GM19468 (cell line): ENCODE data around the gene PRKAG2.
"Not testable (repeated sequence)": the region's sequence is repeated elsewhere in the genome, so short reads cannot be mapped to it uniquely, and the experiment has no call there.

Experiments used
- ATAC-seq: cut with Tn5 transposase; IDR thresholded peaks from one replicate; pipeline ENCODE4 v1.9.1; 2021; ENCODE audit warnings: mild to moderate bottlenecking, moderate library complexity, moderate number of reproducible peaks; ENCODE audit not compliant: unreplicated experiment; ENCODE audit errors: extremely low read depth

PRKAG2 gene

DNA sequence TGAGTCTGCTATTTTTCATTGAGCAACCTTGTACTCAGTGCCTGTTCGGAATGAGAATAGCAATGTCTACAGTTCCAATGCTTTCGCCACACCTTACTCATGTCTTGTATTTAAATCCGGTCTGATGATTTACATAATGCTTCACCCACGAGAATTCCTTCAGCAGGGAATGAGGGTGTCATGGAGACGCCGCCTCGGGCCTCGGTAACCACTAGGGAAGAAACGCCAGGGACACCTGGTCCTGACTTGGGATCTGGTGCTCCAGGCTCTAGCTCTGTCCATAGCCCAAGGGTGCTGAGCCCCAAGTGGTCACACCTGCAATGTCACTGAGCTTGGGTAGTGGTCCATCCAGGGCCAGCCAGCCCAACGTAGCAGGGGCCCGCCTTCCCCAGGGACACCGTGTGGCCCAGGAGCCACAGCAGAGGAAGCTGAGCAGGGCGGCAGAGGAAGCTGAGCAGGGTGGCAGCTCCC, 37.4 kb downstream of the PRKAG2 start:
- no peak for ATAC-seq

DNA sequence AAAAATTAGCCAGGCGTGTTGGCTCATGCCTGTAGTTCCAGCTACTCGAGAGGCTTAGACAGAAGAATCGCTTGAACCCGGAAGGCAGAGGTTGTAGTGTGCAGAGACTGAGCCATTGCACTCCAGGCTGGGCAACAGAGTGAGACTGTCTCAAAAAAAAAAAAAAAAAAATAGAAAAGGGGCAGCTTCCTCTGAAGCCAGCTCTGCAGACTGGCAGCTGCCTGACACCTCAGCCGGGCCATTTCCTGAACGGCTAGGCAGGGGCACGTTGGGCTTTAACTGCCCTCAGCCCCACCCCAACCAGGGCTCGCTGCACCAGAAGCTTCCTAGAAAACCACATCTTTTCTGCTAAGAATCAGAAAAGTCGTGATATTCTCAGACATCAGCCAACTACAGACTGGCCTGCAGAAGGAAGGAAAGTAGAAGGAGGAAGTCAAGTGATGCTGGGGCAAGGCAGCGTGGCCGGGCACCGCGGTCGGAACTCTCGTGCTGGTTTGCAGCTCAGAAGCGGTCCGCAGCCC, 38.0 kb downstream of the PRKAG2 start:
- peak; percentile 35 for ATAC-seq

- ATAC-seq = no peak
Measured at GRCh38 chr7:151838072-151838471, 38.8 kb downstream of the PRKAG2 start.

GRCh38 chr7:151837285-151838042, 39.5 kb downstream of the PRKAG2 start:
- no peak for ATAC-seq

DNA sequence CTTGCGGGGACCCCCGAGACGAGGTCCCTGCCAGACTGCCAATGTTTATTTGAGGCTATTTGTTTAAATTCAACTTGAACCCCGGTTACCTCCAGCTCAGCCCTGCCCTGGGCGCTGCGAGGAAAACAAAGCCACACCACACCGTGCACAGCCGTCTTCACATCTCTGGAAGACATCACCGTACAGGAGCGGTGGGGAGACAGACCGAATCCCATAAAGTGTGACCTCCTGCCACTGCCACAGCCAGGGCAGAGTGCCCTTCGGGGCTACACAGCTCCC, 40.0 kb downstream of the PRKAG2 start:
- no peak for ATAC-seq

GRCh38 chr7:151836191-151836926, 40.6 kb downstream of the PRKAG2 start:
- no peak for ATAC-seq

DNA sequence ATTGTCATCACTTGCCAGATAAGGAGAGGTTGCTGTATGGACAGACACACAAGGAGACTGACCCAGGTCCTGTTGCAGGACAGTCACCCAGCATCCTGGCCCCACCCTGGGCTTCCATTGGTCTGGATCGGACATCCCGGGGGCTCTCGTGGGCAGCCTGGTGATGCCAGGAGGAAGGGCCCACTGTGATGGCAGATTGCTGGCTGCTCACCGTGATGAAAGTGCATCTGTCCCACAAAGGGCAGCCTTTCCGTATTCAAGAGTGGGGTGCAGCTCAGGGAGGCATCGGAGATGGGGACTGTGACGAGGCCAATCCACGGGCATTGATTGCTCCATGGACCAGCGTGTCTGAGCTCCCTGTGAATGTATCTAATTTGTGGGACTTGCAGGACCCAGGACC, 41.3 kb downstream of the PRKAG2 start:
- no peak for ATAC-seq

DNA sequence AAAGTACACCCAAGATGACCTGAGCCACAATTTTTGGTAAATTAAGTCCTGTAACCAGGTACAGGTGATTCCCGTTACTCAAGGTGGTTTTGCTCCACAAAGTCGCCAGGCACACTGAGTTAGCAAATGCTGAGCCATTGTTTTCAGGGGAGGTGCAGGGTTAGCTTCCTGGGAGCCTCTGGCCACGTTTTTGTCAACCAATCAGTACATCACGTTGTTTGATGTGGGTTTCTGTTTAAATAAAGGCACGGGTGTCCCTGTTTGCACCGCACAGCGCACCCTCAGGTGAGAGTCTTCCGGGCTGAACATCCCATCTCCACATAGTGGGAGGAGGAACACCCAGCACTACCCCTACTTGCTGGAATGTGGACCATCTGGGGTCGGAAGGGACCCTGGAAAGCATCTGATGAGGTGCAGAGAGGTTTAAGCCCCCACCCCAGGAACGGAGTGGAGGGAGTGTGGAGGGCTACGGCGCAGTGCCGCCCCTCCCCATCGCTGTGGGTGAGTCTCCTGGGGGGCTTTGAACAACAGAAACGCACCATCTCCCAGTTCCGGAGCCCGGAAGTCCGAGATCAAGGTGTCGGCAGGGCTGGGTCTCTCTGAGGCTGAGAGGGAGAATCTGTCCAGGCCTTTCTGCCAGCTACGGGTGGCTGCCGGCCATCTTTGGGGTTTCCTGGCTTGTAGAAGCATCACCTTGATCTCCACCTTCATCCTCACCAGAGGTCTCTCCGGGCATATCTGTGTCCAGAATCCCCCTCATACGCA, 42.5 kb downstream of the PRKAG2 start:
- ATAC-seq = no peak

DNA sequence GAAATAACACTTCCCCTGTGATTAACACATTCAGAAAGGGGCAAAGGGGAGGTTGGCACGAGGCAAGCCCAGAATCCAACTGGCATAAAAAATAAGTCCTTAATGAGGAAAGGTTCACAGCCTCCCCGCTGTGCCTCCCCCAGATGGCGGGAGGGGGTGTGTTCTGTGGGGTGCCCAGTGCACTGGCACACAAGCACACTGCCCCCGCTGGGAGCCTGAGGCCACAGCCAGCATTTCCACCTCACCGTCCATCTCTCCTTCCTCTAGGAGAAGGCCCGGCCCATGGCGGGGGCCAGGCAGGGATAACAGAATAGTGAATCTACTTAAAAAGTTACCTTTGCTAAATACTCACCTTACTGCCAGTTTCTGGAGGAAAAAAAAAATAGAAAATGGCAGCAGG, 43.2 kb downstream of the PRKAG2 start:
- no peak for ATAC-seq

- no peak for ATAC-seq
Measured at GRCh38 chr7:151833213-151833651, 43.7 kb downstream of the PRKAG2 start.

GRCh38 chr7:151832656-151833055, 44.3 kb downstream of the PRKAG2 start:
- ATAC-seq = no peak

DNA sequence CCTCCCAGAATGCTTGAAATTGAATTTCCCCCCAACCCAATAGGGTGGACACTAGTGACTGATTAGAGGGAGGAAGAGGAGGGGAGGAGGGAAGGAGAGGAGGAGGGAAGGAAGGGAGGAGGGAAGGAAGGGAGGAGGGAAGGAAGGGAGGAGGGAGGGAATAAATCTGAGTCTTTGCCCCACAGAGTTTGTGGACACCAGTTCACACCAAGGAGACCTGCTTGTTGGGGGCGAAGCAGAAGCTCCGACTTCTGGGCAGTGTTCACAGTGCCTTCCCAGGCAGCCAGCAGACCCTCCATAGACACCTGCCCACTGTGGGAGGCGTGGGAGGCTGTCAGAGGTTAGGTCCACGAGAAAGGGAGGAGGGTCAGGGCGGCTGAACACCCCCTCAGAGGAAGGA, 44.8 kb downstream of the PRKAG2 start:
- no peak for ATAC-seq

DNA sequence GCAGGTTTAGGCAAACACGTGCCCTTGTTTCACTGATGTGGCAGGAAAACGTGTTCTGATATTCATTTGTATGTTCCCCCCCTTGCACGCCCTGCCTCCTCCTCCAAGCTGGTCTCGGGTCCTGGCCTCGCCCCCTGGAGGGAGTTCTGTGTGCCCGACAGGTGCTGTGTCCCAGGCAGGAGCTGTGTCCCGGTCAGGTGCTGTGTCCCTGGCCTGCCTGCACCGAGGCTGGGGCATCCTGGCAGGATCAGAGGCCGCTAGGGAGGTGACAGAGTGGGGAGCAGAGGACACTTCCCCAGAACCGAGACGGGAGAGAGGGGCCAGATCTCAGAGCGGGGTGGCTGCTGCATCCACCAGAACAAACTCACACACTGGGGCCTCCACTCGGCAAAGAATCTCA, 45.3 kb downstream of the PRKAG2 start:
- no peak for ATAC-seq

DNA sequence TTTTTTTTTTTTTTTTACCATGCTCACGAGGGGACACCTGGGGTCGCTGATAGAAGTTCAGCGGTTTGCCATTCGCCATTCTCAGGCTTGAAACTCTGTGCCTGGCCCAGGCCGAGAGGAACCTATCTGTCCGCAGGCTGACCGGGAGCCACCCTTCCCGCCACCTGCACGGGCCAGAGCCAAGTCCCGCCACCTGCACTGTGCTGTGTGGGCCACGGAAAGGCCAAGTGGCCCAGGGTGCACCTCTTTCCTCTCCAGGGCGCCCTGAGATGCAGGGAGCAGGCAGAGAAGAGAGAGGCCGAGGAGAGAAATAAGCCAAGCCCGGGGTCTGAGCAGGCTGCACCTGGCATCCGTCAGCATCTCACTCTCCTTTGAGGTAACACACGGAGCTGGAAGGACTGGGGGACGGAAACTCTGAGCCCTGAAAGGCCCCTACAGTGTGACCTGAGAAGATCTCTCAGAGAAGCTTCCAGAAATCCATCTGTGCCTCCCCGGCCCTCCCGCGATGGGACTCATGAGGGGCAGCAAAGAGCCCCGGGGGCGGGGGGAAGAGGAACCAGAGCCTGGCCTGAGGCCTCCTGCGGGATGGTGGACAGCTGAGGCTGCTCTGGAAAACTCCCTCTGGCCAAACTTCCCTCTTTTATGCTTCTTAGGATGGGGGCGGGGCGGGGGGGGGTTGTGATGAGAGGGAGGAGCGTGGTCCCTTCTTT, 46.6 kb downstream of the PRKAG2 start:
- no peak for ATAC-seq

DNA sequence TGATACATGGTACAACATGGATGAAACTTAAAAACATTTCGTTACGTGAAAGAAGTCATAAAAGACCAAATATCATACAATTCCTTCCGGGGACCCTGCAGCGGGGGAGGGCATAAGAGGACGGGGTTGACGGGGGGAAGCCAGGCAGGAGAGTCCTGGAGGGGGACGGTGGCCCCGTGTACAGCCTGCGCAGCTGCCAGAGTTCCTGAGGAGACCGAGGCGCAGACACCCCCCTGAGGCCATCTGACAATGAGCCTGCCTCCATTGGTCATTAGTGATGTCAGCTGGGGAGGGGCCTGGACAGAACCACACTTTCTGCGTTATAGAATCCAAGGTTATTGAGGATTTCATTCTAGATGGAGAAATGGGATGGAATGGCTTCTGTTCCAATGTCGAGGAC, 47.2 kb downstream of the PRKAG2 start:
- no peak for ATAC-seq

- no peak for ATAC-seq
Measured at GRCh38 chr7:151827620-151828019, 49.3 kb downstream of the PRKAG2 start.

DNA sequence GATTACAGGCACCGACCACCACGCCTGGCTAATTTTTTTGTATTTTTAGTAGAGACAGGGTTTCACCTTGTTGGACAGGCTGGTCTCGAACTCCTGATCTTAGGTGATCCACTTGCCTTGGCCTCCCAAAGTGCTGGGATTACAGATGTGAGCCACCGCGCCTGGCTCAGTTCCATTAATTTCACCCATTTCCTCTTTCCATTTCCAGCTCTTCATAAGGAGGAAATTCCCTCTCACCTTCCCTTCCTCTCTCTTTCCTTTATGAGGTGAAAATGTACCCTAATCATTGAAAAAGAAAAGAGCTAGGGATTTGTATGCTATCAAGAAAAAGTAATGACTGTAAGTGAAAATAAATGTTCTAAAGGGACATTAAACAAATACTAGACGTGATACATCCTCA, 50.6 kb downstream of the PRKAG2 start:
- not testable (repeated sequence) for ATAC-seq

DNA sequence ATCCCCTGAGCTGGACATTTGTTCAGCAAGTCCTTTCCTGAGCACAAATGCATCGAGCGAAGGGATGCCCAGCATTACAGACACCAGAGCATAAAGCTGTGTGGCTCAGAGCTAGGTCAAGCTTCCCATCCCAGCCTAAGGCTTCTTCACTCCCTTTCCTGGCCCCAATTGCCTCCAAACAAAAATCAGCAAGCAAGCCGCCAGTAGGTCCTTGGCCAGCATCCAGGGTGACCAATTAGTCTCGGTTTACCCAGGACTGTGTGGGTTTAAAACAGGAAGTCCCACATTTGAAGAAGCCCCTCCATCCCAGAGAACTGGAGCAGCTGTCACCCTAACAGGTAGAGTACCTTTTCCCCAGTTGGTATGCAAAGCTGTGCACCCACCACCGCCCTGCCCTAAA, 51.2 kb downstream of the PRKAG2 start:
- no peak for ATAC-seq

GRCh38 chr7:151824373-151824933, 52.5 kb downstream of the PRKAG2 start:
- no peak for ATAC-seq
